ENCODE data around the gene FN1. TPM values are rescaled to one million over a fixed set of nuclear protein-coding genes. Genes with fewer than 3 reads are reported as not detected.

Gene FN1
- total RNA-seq, 4 donors from 2014 or later = 272 to 709 (median 375) TPM

- 43 to 48% methylated on average over 6 of the region's 6 CpGs for WGBS, 2 donors
- no peak overlapping the region for H3K4me3 ChIP-seq
- TF ChIP-seq CTCF (IDR thresholded peaks at IDR 0.05) (no peak), POLR2A (IDR thresholded peaks at IDR 0.05) (no peak), EP300 (IDR thresholded peaks at IDR 0.05) (no peak)
- no peaks in the 10 kb centered on the region for H3K36me3 ChIP-seq
- no peak for DNase-seq (ENCODE audit: low spot score in 2 of 2)
- H3K9me3 ChIP-seq = no peaks in the 10 kb centered on the region
- peak overlapping the region in 1 of 4 donors; percentile 75 for H3K27ac ChIP-seq
- H3K27me3 ChIP-seq = no peaks in the 10 kb centered on the region
- no peaks in the 10 kb centered on the region for H3K4me1 ChIP-seq
Measured at GRCh38 chr2:215451012-215451756, 15.3 kb upstream of the FN1 start.

GRCh38 chr2:215450188-215451011, 14.5 kb upstream of the FN1 start:
- no peak for DNase-seq (ENCODE audit: low spot score in 2 of 2)
- Histone ChIP-seq H3K9me3 (no peaks in the 10 kb centered on the region), H3K27ac (peak overlapping the region in 1 of 4 donors; percentile 75), H3K4me1 (no peaks in the 10 kb centered on the region), H3K27me3 (no peaks in the 10 kb centered on the region), H3K4me3 (no peak overlapping the region), H3K36me3 (no peaks in the 10 kb centered on the region)
- no peak for TF ChIP-seq EP300 (IDR thresholded peaks at IDR 0.05)
- TF ChIP-seq CTCF (IDR thresholded peaks at IDR 0.05) = no peak
- TF ChIP-seq POLR2A (IDR thresholded peaks at IDR 0.05) = no peak
- WGBS, 2 donors = 96 to 99% methylated on average over 4 of the region's 4 CpGs

DNA sequence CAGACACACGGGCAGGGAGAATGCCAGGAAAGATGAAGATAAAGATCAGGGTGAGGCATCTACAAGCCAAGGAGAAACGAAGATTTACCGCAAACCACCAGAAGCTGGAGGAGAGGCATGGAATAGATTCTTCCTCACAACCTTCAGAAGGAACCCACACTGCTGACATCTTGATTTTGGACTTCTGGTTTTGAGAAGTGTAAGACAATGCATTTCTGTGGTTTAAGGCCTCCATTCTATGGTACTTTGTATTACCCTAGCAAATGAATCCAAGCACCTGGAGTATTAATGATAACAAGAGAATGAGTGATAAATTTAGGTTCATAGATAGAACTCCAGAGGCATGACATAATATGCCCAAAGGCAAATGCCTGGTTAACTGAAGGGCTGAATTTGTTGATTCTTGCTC, 11.8 kb upstream of the FN1 start:
- TF ChIP-seq POLR2A (IDR thresholded peaks at IDR 0.05) (no peak), CTCF (IDR thresholded peaks at IDR 0.05) (no peak), EP300 (IDR thresholded peaks at IDR 0.05) (no peak)
- Histone ChIP-seq H3K27ac (no peak overlapping the region), H3K27me3 (no peaks in the 10 kb centered on the region), H3K9me3 (no peaks in the 10 kb centered on the region), H3K4me1 (no peaks in the 10 kb centered on the region), H3K36me3 (no peaks in the 10 kb centered on the region), H3K4me3 (no peak overlapping the region)
- DNase-seq (ENCODE audit: low spot score in 2 of 2) = no peak
- 94% methylated on average over 3 of the region's 3 CpGs for WGBS, 2 donors

GRCh38 chr2:215447056-215447455, 11.2 kb upstream of the FN1 start:
- H3K27ac ChIP-seq = peak overlapping the region in 1 of 4 donors; percentile 3
- no peaks in the 10 kb centered on the region for H3K9me3 ChIP-seq
- no peaks in the 10 kb centered on the region for H3K36me3 ChIP-seq
- no peaks in the 10 kb centered on the region for H3K27me3 ChIP-seq
- H3K4me1 ChIP-seq = no peaks in the 10 kb centered on the region
- DNase-seq (ENCODE audit: low spot score in 2 of 2) = no peak
- H3K4me3 ChIP-seq = no peak overlapping the region
- no peak for TF ChIP-seq EP300 (IDR thresholded peaks at IDR 0.05)
- TF ChIP-seq CTCF (IDR thresholded peaks at IDR 0.05) = no peak
- no peak for TF ChIP-seq POLR2A (IDR thresholded peaks at IDR 0.05)
- 86 to 90% methylated on average over 2 of the region's 2 CpGs for WGBS, 2 donors

GRCh38 chr2:215442401-215442787, 6.5 kb upstream of the FN1 start:
- Histone ChIP-seq H3K36me3 (no peaks in the 10 kb centered on the region), H3K27me3 (no peaks in the 10 kb centered on the region), H3K27ac (no peak overlapping the region), H3K4me1 (peaks cover 0 to 5% (median 0%) of the 10 kb centered on the region in 4 donors), H3K9me3 (no peaks in the 10 kb centered on the region), H3K4me3 (no peak overlapping the region)
- TF ChIP-seq EP300 (IDR thresholded peaks at IDR 0.05) (no peak), POLR2A (IDR thresholded peaks at IDR 0.05) (no peak), CTCF (IDR thresholded peaks at IDR 0.05) (no peak)
- DNase-seq (ENCODE audit: low spot score in 2 of 2) = no peak
- 27 to 43% methylated on average over 5 of the region's 5 CpGs for WGBS, 2 donors
